Neural cell (in vitro differentiated cells): Measurements from ENCODE around the gene RPP25. TPM values are rescaled to one million over a fixed set of nuclear protein-coding genes. Genes with fewer than 3 reads are reported as not detected.

Experiments
- H2AFZ ChIP-seq: fragments of 200-600, 300-800 bp; sonication (generic), shearing (Covaris generic); 2 replicates; pipeline ENCODE4 v1.6.0; 2014; ENCODE audit warnings: low read depth, mild to moderate bottlenecking, antibody characterized with exemption, low read length, moderate library complexity
- H3F3A ChIP-seq: fragments of 200-600 bp; shearing (Covaris generic); 2 replicates; pipeline ENCODE4 v1.6.1; 2016; ENCODE audit warnings: mild to moderate bottlenecking, moderate library complexity, mixed read lengths, antibody characterized with exemption, low read length; ENCODE audit not compliant: insufficient read depth, poor library complexity, severe bottlenecking
- H3K27ac ChIP-seq: fragments of 200-600, 300-800 bp; sonication (generic), shearing (Covaris generic); 2 replicates; pipeline ENCODE4 v1.5.1; 2014; ENCODE audit warnings: mild to moderate bottlenecking, low read length, moderate library complexity
- H3K27me3 ChIP-seq: fragments of 300-800, 200-600 bp; sonication (generic), shearing (Covaris generic); 2 replicates; pipeline ENCODE4 v1.6.0; 2014; ENCODE audit warnings: mild to moderate bottlenecking, low read depth, low read length, moderate library complexity; ENCODE audit not compliant: insufficient read depth
- H3K36me3 ChIP-seq: fragments of 300-800, 200-600 bp; sonication (generic), shearing (Covaris generic); 2 replicates; pipeline ENCODE4 v1.5.1; 2014; ENCODE audit warnings: mild to moderate bottlenecking, antibody characterized with exemption, low read length, moderate library complexity; ENCODE audit not compliant: insufficient read depth
- H3K4me2 ChIP-seq: fragments of 300-800, 200-600 bp; sonication (generic), shearing (Covaris generic); 2 replicates; pipeline ENCODE4 v1.6.0; 2014; ENCODE audit warnings: mild to moderate bottlenecking, low read length
- H3K4me3 ChIP-seq: fragments of 300-800, 200-600 bp; sonication (generic), shearing (Covaris generic); 2 replicates; pipeline ENCODE4 v1.5.1; 2014; ENCODE audit warnings: mild to moderate bottlenecking, low read length, moderate library complexity
- H3K79me2 ChIP-seq: fragments of 200-600 bp; shearing (Covaris generic); replicated peaks from 2 replicates; pipeline ENCODE4 v1.6.0; 2014; ENCODE audit warnings: mild to moderate bottlenecking, low read length, moderate library complexity; ENCODE audit not compliant: insufficient read depth
- H3K9ac ChIP-seq: fragments of 300-800, 200-600 bp; sonication (generic), shearing (Covaris generic); 2 replicates; pipeline ENCODE4 v1.6.1; 2016; ENCODE audit warnings: mild to moderate bottlenecking, low read length, mixed read lengths
- H3K9me2 ChIP-seq: fragments of 200-600 bp; shearing (Covaris generic); 2 replicates; pipeline ENCODE4 v1.6.1; 2016; ENCODE audit warnings: mild to moderate bottlenecking, low read length, mixed read lengths; ENCODE audit not compliant: insufficient read depth
- H3K9me3 ChIP-seq: fragments of 200-600, 300-800 bp; sonication (generic), shearing (Covaris generic); 2 replicates; pipeline ENCODE4 v1.6.1; 2016; ENCODE audit warnings: mild to moderate bottlenecking, mixed run types, low read length, moderate library complexity, mixed read lengths
- H4K20me1 ChIP-seq: fragments of 200-600 bp; shearing (Covaris generic); 2 replicates; pipeline ENCODE4 v1.6.1; 2016; ENCODE audit warnings: mild to moderate bottlenecking, mixed run types; ENCODE audit not compliant: insufficient read depth
- CTCF ChIP-seq: fragments of 450-650 bp; IDR thresholded peaks from 2 replicates; pipeline ENCODE4 v1.5.1; 2014; ENCODE audit warnings: antibody characterized with exemption, mild to moderate bottlenecking, moderate library complexity; ENCODE audit not compliant: poor library complexity, severe bottlenecking
- EP300 ChIP-seq: fragments of 450-650 bp; conservative IDR thresholded peaks from 2 replicates; pipeline ENCODE4 v1.6.1; 2014; ENCODE audit warnings: antibody characterized with exemption, mild to moderate bottlenecking, moderate library complexity; ENCODE audit not compliant: poor library complexity, severe bottlenecking
- EZH2 ChIP-seq: fragments of 200-600, 300-800 bp; shearing (Covaris generic), sonication (generic); IDR thresholded peaks from 2 replicates; pipeline ENCODE4 v1.6.1; 2014; ENCODE audit warnings: antibody characterized with exemption, low read length, borderline replicate concordance, mild to moderate bottlenecking; ENCODE audit not compliant: insufficient read depth, poor library complexity, severe bottlenecking
- MXI1 ChIP-seq: fragments of 450-650 bp; conservative IDR thresholded peaks from 2 replicates; pipeline ENCODE4 v1.6.1; 2014; ENCODE audit warnings: antibody characterized with exemption, mild to moderate bottlenecking; ENCODE audit not compliant: poor library complexity, severe bottlenecking
- POLR2AphosphoS5 ChIP-seq: IDR thresholded peaks from 2 replicates; pipeline ENCODE4 v1.6.1; 2012
- RAD21 ChIP-seq: fragments of 450-650 bp; conservative IDR thresholded peaks from 2 replicates; pipeline ENCODE4 v1.6.1; 2014; ENCODE audit warnings: antibody characterized with exemption, mild to moderate bottlenecking, moderate library complexity
- REST ChIP-seq: IDR thresholded peaks from 2 replicates; pipeline ENCODE4 v1.6.1; 2012; ENCODE audit warnings: borderline replicate concordance
- SMC3 ChIP-seq: fragments of 450-650 bp; conservative IDR thresholded peaks from 2 replicates; pipeline ENCODE4 v1.6.1; 2014; ENCODE audit warnings: antibody characterized with exemption, mild to moderate bottlenecking, moderate library complexity; ENCODE audit not compliant: poor library complexity
- TAF1 ChIP-seq: IDR thresholded peaks from 2 replicates; pipeline ENCODE4 v1.6.1; 2012; ENCODE audit warnings: low read depth
- polyA plus RNA-seq: library from polyadenylated mRNA; depleted of rRNA; stranded (reverse); fragments of >200 nt; gene quantifications from 2 replicates; pipeline ENCODE4 v1.2.3, GENCODE V29; 2014

RPP25 gene
- polyA plus RNA-seq, 1 donor from 2014 or later, result 2.8 TPM

GRCh38 chr15:74928771-74929198, 27.8 kb downstream of the RPP25 start:
- H3K27ac ChIP-seq, result no peak overlapping the region
- H4K20me1 ChIP-seq, result no peaks in the 10 kb centered on the region
- H3K9me3 ChIP-seq, result no peaks in the 10 kb centered on the region
- H3K36me3 ChIP-seq, result peaks cover 7% of the 10 kb centered on the region
- H3K4me3 ChIP-seq, result no peak overlapping the region
- no peaks in the 10 kb centered on the region for H3K27me3 ChIP-seq
- H3K9ac ChIP-seq, result no peak overlapping the region
- H3K9me2 ChIP-seq, result no peaks in the 10 kb centered on the region
- H2AFZ ChIP-seq, result no peak overlapping the region
- H3K79me2 ChIP-seq, result peaks cover 16% of the 10 kb centered on the region
- TF ChIP-seq CTCF (no peak), SMC3 (no peak), RAD21 (no peak), EP300 (no peak), MXI1 (no peak), POLR2AphosphoS5 (no peak), REST (no peak), TAF1 (no peak), EZH2 (no peak)
- H3F3A ChIP-seq, result no peaks in the 10 kb centered on the region
- H3K4me2 ChIP-seq, result no peak overlapping the region

GRCh38 chr15:74924525-74924924, 32.0 kb downstream of the RPP25 start:
- H3K36me3 ChIP-seq, result peaks cover 7% of the 10 kb centered on the region

More at GRCh38 chr15:74924525-74924924, 32.0 kb downstream of the RPP25 start:
- Histone ChIP-seq H3K9me2 (no peaks in the 10 kb centered on the region), H3K4me2 (no peak overlapping the region), H3K27ac (no peak overlapping the region), H4K20me1 (no peaks in the 10 kb centered on the region), H3K79me2 (no peaks in the 10 kb centered on the region), H3F3A (no peaks in the 10 kb centered on the region), H3K9me3 (no peaks in the 10 kb centered on the region), H3K27me3 (no peaks in the 10 kb centered on the region), H3K4me3 (no peak overlapping the region), H3K9ac (no peak overlapping the region), H2AFZ (no peak overlapping the region)
- no peak for TF ChIP-seq CTCF
- no peak for TF ChIP-seq SMC3
- no peak for TF ChIP-seq REST
- TF ChIP-seq TAF1, result no peak
- no peak for TF ChIP-seq EZH2
- no peak for TF ChIP-seq EP300
- TF ChIP-seq POLR2AphosphoS5, result no peak
